Measurements from ENCODE around the gene CBLN3.

Gene CBLN3

DNA sequence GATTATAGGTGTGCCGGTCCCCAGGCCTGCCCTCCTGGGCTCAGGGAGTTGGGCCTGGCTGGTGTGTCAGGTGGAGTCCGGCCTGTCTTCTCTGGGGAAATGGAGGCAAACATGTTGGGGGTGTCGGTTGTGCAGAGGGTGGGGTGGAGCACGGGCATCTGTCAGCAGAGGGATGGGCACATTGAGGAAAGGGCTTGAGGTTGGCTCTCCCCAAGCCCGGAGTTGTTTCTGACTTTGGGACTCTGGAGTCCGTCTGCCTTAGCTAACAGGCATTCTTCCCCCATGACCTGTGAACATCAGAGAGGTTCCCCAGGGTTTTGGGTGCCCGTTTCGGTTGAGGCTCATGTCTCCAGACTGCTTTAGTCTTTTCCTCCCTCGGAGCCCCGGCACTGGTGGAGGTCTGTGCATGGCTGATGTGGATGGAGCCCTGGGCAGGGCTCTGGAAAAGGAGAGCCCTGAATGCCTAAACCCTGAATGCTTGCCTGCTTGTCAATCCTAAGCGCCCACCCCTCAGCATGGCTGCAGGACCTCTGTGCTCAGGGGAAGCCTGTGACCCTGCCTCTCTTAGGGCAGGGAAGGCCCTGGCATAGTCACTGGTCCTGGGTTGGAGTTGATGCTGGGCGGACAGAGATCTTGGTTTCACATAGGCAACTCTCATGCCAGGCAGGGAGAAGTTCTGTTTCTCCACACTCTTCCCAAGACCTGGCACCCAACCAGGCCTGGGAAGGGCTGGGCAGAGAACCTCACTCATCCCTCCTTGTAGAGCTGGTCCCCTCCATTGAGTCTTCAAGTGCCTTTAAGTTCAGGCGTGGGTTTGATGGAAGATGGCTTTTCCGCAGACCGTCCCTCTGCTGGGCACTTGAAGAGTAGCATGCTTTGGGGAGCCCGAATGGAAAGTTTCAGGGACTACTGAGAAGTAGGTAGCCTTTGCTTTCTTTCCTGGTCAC, 17.8 kb downstream of the CBLN3 start:
- DNase-seq = peak; percentile 64 to 78 (median 76)
- 71% methylated on average over 12 of the region's 16 CpGs for WGBS (ENCODE audit: insufficient coverage)
- Histone ChIP-seq H3K36me3 (ENCODE audit: control insufficient read depth in 4 of 4, insufficient read depth in 4 of 4, low read length in 3 of 4) (peaks cover 0 to 79% (median 38%) of the 10 kb centered on the region in 4 experiments), H3K27ac (ENCODE audit: insufficient read depth in 1 of 2, low read depth in 1 of 2, low read length in 2 of 2, poor library complexity in 1 of 2, severe bottlenecking in 2 of 2) (no peak overlapping the region), H3K4me1 (ENCODE audit: control extremely low read depth in 1 of 4, control insufficient read depth in 4 of 4, insufficient read depth in 4 of 4, low read length in 3 of 4) (no peaks in the 10 kb centered on the region), H3K4me3 (ENCODE audit: control insufficient read depth in 1 of 7, extremely low read depth in 1 of 7, insufficient read depth in 4 of 7, low read depth in 2 of 7, low read length in 6 of 7) (no peak overlapping the region), H3K27me3 (replicated peaks in 2 of 5; ENCODE audit: control insufficient read depth in 4 of 5, insufficient read depth in 5 of 5, low read length in 4 of 5) (no peaks in the 10 kb centered on the region), H3K9me3 (ENCODE audit: control extremely low read depth in 1 of 5, control insufficient read depth in 4 of 5, insufficient read depth in 2 of 5, low read depth in 1 of 5, low read length in 4 of 5) (no peaks in the 10 kb centered on the region)
- POLR2A ChIA-PET = no interaction called here
- CTCF ChIA-PET = interaction anchor here (0.8 to 23.8 kb wide), 18 partner anchors 7 to 114 kb away, joined by 3 to 489 read pairs (median 8); partner anchors contain the start of genes CBLN3, KHNYN and NYNRIN

DNA sequence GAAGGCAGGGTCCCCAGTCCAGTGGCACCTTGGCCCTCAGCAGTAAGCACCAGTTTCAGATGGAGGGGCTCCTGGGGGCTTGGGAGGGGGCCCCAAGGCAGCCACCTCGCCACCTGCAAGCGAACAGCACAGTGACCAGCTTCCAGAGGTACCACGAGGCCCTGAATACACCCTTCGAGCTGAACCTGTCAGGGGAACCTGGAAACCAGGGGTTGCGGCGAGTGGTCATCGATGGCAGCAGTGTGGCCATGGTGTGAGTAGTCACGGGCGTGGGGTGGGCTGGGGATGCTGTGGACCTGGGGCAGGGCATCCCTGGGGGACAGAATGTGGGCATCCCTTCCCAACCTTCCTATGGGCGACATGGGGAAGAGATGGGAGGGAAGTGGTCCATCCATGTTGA, 19.5 kb downstream of the CBLN3 start:
- CTCF ChIA-PET = interaction anchor here (1.0 to 23.8 kb wide), 18 partner anchors 9 to 79 kb away, joined by 3 to 489 read pairs (median 7); partner anchors contain the start of genes CBLN3, KHNYN and NYNRIN
- WGBS (ENCODE audit: insufficient coverage) = 98% methylated on average over 10 of the region's 10 CpGs
- no peak for DNase-seq
- Histone ChIP-seq H3K9me3 (ENCODE audit: control extremely low read depth in 1 of 5, control insufficient read depth in 4 of 5, insufficient read depth in 2 of 5, low read depth in 1 of 5, low read length in 4 of 5) (no peaks in the 10 kb centered on the region), H3K27ac (ENCODE audit: insufficient read depth in 1 of 2, low read depth in 1 of 2, low read length in 2 of 2, poor library complexity in 1 of 2, severe bottlenecking in 2 of 2) (no peak overlapping the region), H3K4me1 (ENCODE audit: control extremely low read depth in 1 of 4, control insufficient read depth in 4 of 4, insufficient read depth in 4 of 4, low read length in 3 of 4) (no peaks in the 10 kb centered on the region), H3K27me3 (replicated peaks in 2 of 5; ENCODE audit: control insufficient read depth in 4 of 5, insufficient read depth in 5 of 5, low read length in 4 of 5) (no peaks in the 10 kb centered on the region), H3K4me3 (ENCODE audit: control insufficient read depth in 1 of 7, extremely low read depth in 1 of 7, insufficient read depth in 4 of 7, low read depth in 2 of 7, low read length in 6 of 7) (no peak overlapping the region), H3K36me3 (ENCODE audit: control insufficient read depth in 4 of 4, insufficient read depth in 4 of 4, low read length in 3 of 4) (peaks cover 0 to 69% (median 35%) of the 10 kb centered on the region in 4 experiments)
- POLR2A ChIA-PET = interaction anchor here (0.7 kb wide), 1 partner anchor 74 kb away, joined by 3 read pairs; no protein-coding TSS in a partner anchor

DNA sequence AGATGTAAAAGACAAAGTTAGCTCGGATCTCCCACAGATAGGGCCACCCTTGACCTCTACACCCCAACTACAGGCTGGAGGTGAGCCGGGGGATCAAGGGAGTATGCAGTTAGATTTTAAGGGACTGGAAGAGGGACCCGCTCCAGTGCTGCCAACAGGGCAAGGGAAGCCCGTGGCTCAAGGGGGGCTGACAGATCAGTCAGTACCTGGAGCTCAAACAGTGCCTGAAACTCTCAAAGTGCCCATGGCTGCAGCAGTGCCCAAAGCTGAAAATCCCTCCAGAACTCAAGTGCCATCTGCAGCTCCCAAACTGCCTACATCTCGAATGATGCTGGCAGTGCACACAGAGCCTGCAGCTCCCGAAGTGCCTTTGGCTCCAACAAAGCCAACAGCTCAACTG, 20.3 kb downstream of the CBLN3 start:
- DNase-seq = no peak
- no peaks in the 10 kb centered on the region for H3K9me3 ChIP-seq (ENCODE audit: control extremely low read depth in 1 of 5, control insufficient read depth in 4 of 5, insufficient read depth in 2 of 5, low read depth in 1 of 5, low read length in 4 of 5)
- ChIA-PET POLR2A (interaction anchor here (0.9 kb wide), 1 partner anchor 18 kb away, joined by 3 read pairs; no protein-coding TSS in a partner anchor), CTCF (interaction anchor here (0.7 to 23.8 kb wide), 17 partner anchors 9 to 103 kb away, joined by 3 to 489 read pairs (median 5); partner anchors contain the start of genes CBLN3, KHNYN, NYNRIN and RIPK3)
- peaks cover 0 to 66% (median 31%) of the 10 kb centered on the region in 4 experiments for H3K36me3 ChIP-seq (ENCODE audit: control insufficient read depth in 4 of 4, insufficient read depth in 4 of 4, low read length in 3 of 4)
- no peaks in the 10 kb centered on the region for H3K27me3 ChIP-seq (replicated peaks in 2 of 5; ENCODE audit: control insufficient read depth in 4 of 5, insufficient read depth in 5 of 5, low read length in 4 of 5)
- WGBS (ENCODE audit: insufficient coverage) = 98% methylated on average over 4 of the region's 6 CpGs
- H3K4me3 ChIP-seq (ENCODE audit: control insufficient read depth in 1 of 7, extremely low read depth in 1 of 7, insufficient read depth in 4 of 7, low read depth in 2 of 7, low read length in 6 of 7) = no peak overlapping the region
- H3K27ac ChIP-seq (ENCODE audit: insufficient read depth in 1 of 2, low read depth in 1 of 2, low read length in 2 of 2, poor library complexity in 1 of 2, severe bottlenecking in 2 of 2) = no peak overlapping the region
- no peaks in the 10 kb centered on the region for H3K4me1 ChIP-seq (ENCODE audit: control extremely low read depth in 1 of 4, control insufficient read depth in 4 of 4, insufficient read depth in 4 of 4, low read length in 3 of 4)

DNA sequence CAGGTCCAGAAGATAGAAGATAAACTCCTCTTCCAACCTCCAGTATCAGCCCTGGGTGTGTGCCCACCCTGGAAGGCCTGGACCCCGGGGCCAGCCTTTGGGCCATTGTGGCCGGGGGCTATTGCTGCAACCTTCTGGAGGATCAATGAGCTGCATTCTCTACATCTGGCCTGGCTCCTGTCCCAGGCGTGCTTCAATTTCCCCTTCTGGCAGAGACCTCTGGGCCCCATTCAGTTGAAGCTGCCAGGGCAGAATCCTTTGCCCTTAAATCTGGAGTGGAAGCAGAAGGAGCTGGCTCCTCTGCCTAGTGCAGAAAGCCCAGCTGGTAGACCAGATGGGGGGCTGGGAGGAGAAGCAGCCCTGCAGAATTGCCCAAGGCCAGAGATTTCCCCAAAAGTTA, 20.7 kb downstream of the CBLN3 start:
- ChIA-PET POLR2A (interaction anchor here (0.9 kb wide), 1 partner anchor 18 kb away, joined by 3 read pairs; no protein-coding TSS in a partner anchor), CTCF (interaction anchor here (0.7 to 23.8 kb wide), 15 partner anchors 8 to 102 kb away, joined by 3 to 489 read pairs (median 9); partner anchors contain the start of genes CBLN3, KHNYN, NYNRIN and RIPK3)
- no peaks in the 10 kb centered on the region for H3K9me3 ChIP-seq (ENCODE audit: control extremely low read depth in 1 of 5, control insufficient read depth in 4 of 5, insufficient read depth in 2 of 5, low read depth in 1 of 5, low read length in 4 of 5)
- H3K27ac ChIP-seq (ENCODE audit: insufficient read depth in 1 of 2, low read depth in 1 of 2, low read length in 2 of 2, poor library complexity in 1 of 2, severe bottlenecking in 2 of 2) = no peak overlapping the region
- no peaks in the 10 kb centered on the region for H3K27me3 ChIP-seq (replicated peaks in 2 of 5; ENCODE audit: control insufficient read depth in 4 of 5, insufficient read depth in 5 of 5, low read length in 4 of 5)
- 86% methylated on average over 3 of the region's 3 CpGs for WGBS (ENCODE audit: insufficient coverage)
- H3K4me3 ChIP-seq (ENCODE audit: control insufficient read depth in 1 of 7, extremely low read depth in 1 of 7, insufficient read depth in 4 of 7, low read depth in 2 of 7, low read length in 6 of 7) = no peak overlapping the region
- DNase-seq = no peak
- H3K36me3 ChIP-seq (ENCODE audit: control insufficient read depth in 4 of 4, insufficient read depth in 4 of 4, low read length in 3 of 4) = peaks cover 0 to 62% (median 27%) of the 10 kb centered on the region in 4 experiments
- no peaks in the 10 kb centered on the region for H3K4me1 ChIP-seq (ENCODE audit: control extremely low read depth in 1 of 4, control insufficient read depth in 4 of 4, insufficient read depth in 4 of 4, low read length in 3 of 4)

DNA sequence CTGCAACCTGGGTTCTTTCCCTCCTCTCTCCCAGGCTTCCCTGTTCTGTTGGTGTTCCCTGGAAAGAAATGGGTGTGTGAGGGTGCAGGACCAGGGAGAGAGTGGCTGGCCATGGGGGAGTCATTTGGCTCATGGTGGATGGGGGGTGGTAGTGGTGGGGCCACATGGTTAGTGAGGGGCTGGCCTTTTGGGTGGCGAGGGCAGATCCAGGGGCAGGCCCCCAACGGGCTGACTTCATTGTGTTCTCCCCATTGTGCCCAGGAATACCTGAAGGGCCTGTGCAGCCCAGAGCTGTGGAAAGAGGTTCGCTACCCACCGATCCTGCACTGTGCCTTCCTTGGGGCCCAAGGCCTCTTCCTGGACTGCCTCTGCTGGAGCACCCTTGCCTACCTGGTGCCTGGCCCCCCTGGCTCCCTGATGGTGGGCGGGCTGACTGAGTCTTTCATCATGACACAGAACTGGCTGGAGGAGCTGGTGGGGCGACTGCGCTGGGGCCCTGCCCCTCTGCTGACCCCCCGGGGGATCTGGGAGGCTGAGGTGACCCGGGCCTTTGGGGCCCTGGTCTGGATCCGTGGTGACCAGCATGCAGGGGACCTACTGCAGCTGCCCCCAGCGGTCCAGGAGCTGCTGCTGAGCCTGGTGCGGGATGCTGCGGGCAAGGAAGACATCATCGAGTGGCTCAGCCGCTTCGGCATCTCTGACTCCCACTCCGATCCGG, 21.7 kb downstream of the CBLN3 start:
- CTCF ChIA-PET = interaction anchor here (0.8 to 23.8 kb wide), 12 partner anchors 11 to 60 kb away, joined by 3 to 489 read pairs (median 14); partner anchors contain the start of genes CBLN3 and KHNYN
- Histone ChIP-seq H3K27me3 (replicated peaks in 2 of 5; ENCODE audit: control insufficient read depth in 4 of 5, insufficient read depth in 5 of 5, low read length in 4 of 5) (no peaks in the 10 kb centered on the region), H3K4me3 (ENCODE audit: control insufficient read depth in 1 of 7, extremely low read depth in 1 of 7, insufficient read depth in 4 of 7, low read depth in 2 of 7, low read length in 6 of 7) (no peak overlapping the region), H3K36me3 (ENCODE audit: control insufficient read depth in 4 of 4, insufficient read depth in 4 of 4, low read length in 3 of 4) (peaks cover 0 to 55% (median 23%) of the 10 kb centered on the region in 4 experiments), H3K9me3 (ENCODE audit: control extremely low read depth in 1 of 5, control insufficient read depth in 4 of 5, insufficient read depth in 2 of 5, low read depth in 1 of 5, low read length in 4 of 5) (no peaks in the 10 kb centered on the region), H3K27ac (ENCODE audit: insufficient read depth in 1 of 2, low read depth in 1 of 2, low read length in 2 of 2, poor library complexity in 1 of 2, severe bottlenecking in 2 of 2) (no peak overlapping the region), H3K4me1 (ENCODE audit: control extremely low read depth in 1 of 4, control insufficient read depth in 4 of 4, insufficient read depth in 4 of 4, low read length in 3 of 4) (no peaks in the 10 kb centered on the region)
- POLR2A ChIA-PET = no interaction called here
- DNase-seq = no peak
- WGBS (ENCODE audit: insufficient coverage) = 96% methylated on average over 13 of the region's 18 CpGs

DNA sequence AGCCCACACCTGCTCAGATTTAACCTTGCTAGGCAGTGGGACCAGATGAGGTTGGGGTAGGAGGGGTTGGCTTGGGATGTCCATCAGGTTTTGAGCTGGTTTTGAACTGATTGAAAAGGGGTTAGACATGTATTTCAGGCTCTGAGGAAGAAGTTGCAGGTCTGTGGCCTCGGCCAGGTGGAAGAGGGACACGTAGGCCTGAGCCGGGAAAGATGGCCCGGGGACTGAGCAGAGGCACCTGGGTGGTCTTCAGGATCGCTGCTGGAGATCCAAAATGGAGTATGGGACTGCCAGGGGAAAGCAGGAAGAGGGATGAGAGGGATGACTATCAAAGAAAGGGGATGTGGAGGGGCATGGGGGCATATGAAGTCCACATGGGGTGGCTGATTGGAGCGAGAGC, 23.1 kb downstream of the CBLN3 start:
- Histone ChIP-seq H3K27ac (ENCODE audit: insufficient read depth in 1 of 2, low read depth in 1 of 2, low read length in 2 of 2, poor library complexity in 1 of 2, severe bottlenecking in 2 of 2) (no peak overlapping the region), H3K4me3 (ENCODE audit: control insufficient read depth in 1 of 7, extremely low read depth in 1 of 7, insufficient read depth in 4 of 7, low read depth in 2 of 7, low read length in 6 of 7) (no peak overlapping the region), H3K36me3 (ENCODE audit: control insufficient read depth in 4 of 4, insufficient read depth in 4 of 4, low read length in 3 of 4) (peaks cover 0 to 48% (median 21%) of the 10 kb centered on the region in 4 experiments), H3K27me3 (replicated peaks in 2 of 5; ENCODE audit: control insufficient read depth in 4 of 5, insufficient read depth in 5 of 5, low read length in 4 of 5) (no peaks in the 10 kb centered on the region), H3K9me3 (ENCODE audit: control extremely low read depth in 1 of 5, control insufficient read depth in 4 of 5, insufficient read depth in 2 of 5, low read depth in 1 of 5, low read length in 4 of 5) (no peaks in the 10 kb centered on the region), H3K4me1 (ENCODE audit: control extremely low read depth in 1 of 4, control insufficient read depth in 4 of 4, insufficient read depth in 4 of 4, low read length in 3 of 4) (peaks cover 0 to 7% (median 0%) of the 10 kb centered on the region in 4 experiments)
- DNase-seq = no peak
- WGBS (ENCODE audit: insufficient coverage) = 100% methylated on average over 6 of the region's 6 CpGs
- ChIA-PET CTCF (interaction anchor here (1.3 to 23.8 kb wide), 8 partner anchors 10 to 40 kb away, joined by 3 to 489 read pairs (median 36); partner anchors contain the start of genes CBLN3 and KHNYN), POLR2A (no interaction called here)
